Brain microvascular endothelial cell (primary cell): Measurements from ENCODE around the gene WWOX.

Experiments used
- DNase-seq: peaks from one replicate; pipeline ENCODE4 v3.0.0-alpha.2; 2020
- H3K27ac ChIP-seq: fragments of 250-450 bp; sonication (Bioruptor Pico); 2 replicates; pipeline ENCODE4 v1.5.1; 2020; ENCODE audit warnings: mild to moderate bottlenecking, moderate library complexity
- H3K27me3 ChIP-seq: fragments of 250-450 bp; sonication (Bioruptor Pico); replicated peaks from 2 replicates; pipeline ENCODE4 v1.5.1; 2020; ENCODE audit warnings: mild to moderate bottlenecking
- H3K36me3 ChIP-seq: fragments of 250-450 bp; sonication (Bioruptor Pico); replicated peaks from 2 replicates; pipeline ENCODE4 v1.5.1; 2020; ENCODE audit warnings: mild to moderate bottlenecking
- H3K4me3 ChIP-seq: 2 replicates; pipeline ENCODE4 v1.5.1; 2011; ENCODE audit warnings: low read depth, mild to moderate bottlenecking, control low read depth, low read length, moderate library complexity
- in situ Hi-C: cut with HindIII; loops from 2 replicates; pipeline ENCODE4 v1.10.0; 2017; ENCODE audit warnings: low sequenced_read_pairs, low pct_ligation_motif_present
- TF ChIP-seq, protein P1 (sequence below): IDR thresholded peaks from 2 replicates; pipeline ENCODE4 v1.5.1; 2011; ENCODE audit warnings: low read depth, mild to moderate bottlenecking, moderate library complexity, low read length, control low read depth, inconsistent platforms; ENCODE audit errors: missing control alignments

Gene WWOX

DNA sequence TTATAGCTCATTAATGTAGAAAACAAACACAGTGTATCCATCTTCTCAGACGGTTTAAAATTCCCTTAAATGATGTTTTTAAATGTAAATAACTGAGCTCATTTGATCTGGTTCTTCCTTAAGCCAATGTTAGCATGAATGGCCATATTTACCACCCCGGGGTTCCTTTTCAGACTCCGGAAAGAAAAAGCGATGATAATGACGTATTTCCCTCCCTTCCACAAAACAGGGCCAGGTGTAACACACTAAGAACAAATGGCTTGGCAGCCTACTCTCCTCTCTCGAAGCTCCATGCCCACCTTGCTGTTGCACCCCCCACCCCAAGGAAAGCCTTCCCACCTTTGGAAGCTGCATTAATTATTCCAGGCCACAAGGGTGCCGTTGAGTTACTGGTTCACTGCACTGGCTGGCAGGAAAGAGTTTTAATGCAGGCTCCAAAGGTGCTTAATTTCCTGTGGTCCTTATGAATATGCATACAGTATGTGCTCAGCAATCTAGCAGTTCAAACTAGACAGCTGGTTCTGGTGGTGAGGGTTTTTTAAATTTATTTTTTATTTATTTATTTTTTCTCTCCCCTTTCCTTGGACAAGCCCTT lies 378.9 kb downstream of the WWOX start:
- Histone ChIP-seq H3K27me3 (no peaks in the 10 kb centered on the region), H3K4me3 (no peak overlapping the region), H3K36me3 (no peaks in the 10 kb centered on the region), H3K27ac (no peak overlapping the region)
- no peak for DNase-seq
- TF ChIP-seq, protein P1, sequence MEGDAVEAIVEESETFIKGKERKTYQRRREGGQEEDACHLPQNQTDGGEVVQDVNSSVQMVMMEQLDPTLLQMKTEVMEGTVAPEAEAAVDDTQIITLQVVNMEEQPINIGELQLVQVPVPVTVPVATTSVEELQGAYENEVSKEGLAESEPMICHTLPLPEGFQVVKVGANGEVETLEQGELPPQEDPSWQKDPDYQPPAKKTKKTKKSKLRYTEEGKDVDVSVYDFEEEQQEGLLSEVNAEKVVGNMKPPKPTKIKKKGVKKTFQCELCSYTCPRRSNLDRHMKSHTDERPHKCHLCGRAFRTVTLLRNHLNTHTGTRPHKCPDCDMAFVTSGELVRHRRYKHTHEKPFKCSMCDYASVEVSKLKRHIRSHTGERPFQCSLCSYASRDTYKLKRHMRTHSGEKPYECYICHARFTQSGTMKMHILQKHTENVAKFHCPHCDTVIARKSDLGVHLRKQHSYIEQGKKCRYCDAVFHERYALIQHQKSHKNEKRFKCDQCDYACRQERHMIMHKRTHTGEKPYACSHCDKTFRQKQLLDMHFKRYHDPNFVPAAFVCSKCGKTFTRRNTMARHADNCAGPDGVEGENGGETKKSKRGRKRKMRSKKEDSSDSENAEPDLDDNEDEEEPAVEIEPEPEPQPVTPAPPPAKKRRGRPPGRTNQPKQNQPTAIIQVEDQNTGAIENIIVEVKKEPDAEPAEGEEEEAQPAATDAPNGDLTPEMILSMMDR, result peak; percentile 44
- in situ Hi-C loops, result no loop called here

DNA sequence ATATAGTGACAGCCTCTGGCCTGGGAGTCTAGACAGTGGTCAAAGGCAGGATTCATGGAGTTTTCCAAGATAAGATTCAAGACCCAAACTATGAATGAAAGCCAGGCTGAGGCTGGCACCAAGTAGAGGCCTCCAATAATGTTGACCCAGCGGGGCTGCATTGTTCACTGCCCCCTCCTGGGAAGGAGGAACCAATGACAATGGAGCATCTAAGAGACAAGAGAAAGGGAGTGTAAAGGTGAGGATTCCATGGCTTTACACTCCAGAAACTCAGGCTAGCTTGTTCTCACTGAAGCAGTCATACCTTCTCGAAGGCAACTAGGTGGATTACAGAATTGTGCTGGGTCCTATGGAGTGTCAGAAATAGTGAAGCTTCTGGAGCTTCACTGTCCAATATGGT lies 380.3 kb downstream of the WWOX start:
- no peak overlapping the region for H3K4me3 ChIP-seq

DNA sequence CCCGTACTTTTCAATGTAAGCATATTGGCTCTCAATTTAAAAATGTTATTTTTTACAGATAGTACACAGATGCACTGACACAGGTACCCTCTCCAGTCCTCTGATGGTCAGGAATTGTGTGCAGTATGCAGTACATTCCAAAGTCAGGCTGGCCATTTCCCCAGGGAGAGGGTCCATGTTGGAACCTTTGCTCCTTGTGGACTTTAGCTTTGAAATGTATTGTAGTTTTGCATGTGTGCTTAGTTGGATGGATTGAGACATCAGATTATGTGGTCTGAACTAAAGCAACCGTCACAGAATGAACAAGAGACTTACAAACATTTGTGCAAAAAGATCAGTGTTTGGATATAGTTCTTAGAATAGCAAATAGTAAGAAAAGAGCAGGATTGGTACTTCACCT lies 381.1 kb downstream of the WWOX start:
- no peaks in the 10 kb centered on the region for H3K27me3 ChIP-seq
- no peak for DNase-seq
- in situ Hi-C loops, result no loop called here
- no peak overlapping the region for H3K27ac ChIP-seq
- TF ChIP-seq, protein P1, result no peak
- no peaks in the 10 kb centered on the region for H3K36me3 ChIP-seq
- no peak overlapping the region for H3K4me3 ChIP-seq

More for the DNA sequence above, 380.3 kb downstream of the WWOX start:
- Histone ChIP-seq H3K36me3 (no peaks in the 10 kb centered on the region), H3K27ac (no peak overlapping the region), H3K27me3 (no peaks in the 10 kb centered on the region)
- no peak for DNase-seq
- in situ Hi-C loops, result no loop called here
- TF ChIP-seq, protein P1, result no peak

DNA sequence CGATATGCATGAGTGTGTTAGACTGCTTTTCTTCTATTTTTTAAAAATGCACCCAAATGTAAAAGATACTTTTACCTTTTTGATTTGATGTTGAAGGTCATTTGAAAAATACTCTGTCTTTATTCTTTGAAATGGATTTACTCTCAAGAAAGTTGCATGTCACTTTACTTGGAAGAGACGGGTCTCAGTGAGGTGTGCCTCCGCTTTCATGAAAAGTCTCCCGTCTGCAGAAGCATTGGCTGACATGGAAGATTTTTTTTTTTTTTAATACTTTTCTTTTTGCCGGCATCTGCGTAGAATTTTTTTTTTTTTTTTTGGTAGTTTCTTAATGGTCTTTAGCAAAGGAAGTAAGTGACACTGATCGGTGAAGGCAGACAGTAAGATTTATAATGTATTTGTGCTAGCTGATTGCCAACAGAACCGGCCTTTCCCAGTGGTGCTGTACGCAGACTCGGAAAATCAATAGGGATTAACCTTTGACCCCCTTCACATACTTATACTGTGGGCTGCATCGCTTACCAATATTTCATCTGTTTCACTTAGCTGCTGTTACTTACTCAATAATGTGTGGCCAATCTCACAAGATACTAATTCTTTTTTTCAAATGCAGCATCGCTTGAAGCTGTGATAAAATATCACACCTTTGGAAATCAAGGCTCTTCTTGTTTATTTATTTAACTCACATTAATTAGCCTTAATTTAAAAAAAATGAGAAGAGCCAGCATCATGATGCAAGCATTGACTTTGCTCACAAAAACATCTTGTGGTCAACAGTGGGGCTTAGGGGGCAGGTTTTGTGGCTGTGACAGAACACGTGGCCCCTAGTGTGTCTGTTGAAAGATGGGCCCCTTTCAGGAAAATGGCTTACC lies 383.9 kb downstream of the WWOX start:
- Histone ChIP-seq H3K36me3 (no peaks in the 10 kb centered on the region), H3K27ac (no peak overlapping the region), H3K4me3 (no peak overlapping the region), H3K27me3 (no peaks in the 10 kb centered on the region)
- no peak for DNase-seq
- in situ Hi-C loops, result no loop called here
- TF ChIP-seq, protein P1, result no peak

DNA sequence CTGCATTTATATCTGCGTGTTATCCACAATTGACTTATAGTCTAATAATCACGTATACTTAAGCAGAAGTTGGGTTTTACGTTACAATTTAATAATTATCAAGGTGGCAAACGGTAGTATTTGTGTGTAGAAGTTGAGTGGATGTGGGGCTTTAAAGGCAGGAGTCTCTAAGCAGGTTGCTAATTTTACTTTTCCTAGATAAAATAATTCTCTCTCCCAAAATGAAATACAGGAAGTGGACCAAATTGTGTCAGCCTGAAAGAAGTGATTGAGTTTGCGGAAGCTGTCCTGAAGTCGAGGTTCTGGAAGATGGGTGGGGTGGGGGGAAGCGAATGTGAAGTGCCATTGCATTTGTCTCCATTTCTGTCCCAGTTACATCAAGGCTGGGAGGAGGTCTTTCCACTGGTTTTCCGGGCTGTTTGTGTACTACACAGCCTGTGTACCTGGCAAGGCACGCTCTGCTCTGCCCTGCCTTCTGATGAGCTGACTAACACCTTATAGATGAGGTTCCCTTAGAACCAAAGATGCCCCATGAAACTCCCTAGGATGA lies 385.1 kb downstream of the WWOX start:
- no peak overlapping the region for H3K27ac ChIP-seq
- DNase-seq, result no peak
- TF ChIP-seq, protein P1, result no peak
- no peak overlapping the region for H3K4me3 ChIP-seq
- no peaks in the 10 kb centered on the region for H3K36me3 ChIP-seq
- H3K27me3 ChIP-seq, result no peaks in the 10 kb centered on the region
- in situ Hi-C loops, result no loop called here
